ENCODE data around the gene GID8. TPM values are rescaled to one million over a fixed set of nuclear protein-coding genes. Genes with fewer than 3 reads are reported as not detected.

Gene GID8
- total and polyA plus RNA-seq, 7 experiments from 2014 or later, result 19.6 to 48.0 (median 34.8) TPM

Other genes starting within 250 kb of the GID8 start
- gene NTSR1, start 229.3 kb upstream of the GID8 start, total RNA-seq, result under 1 TPM in 4 of 5 experiments, not detected in 1; 0.11 to 0.78 (median 0.14) TPM
- gene NTSR1, start 229.3 kb upstream of the GID8 start, polyA plus RNA-seq, result not detected
- 10 to 100 TPM in 3 of 5 experiments, 1 to 10 TPM in 2; 9.4 to 15.4 (median 12.2) TPM for gene MRGBP, start 141.7 kb upstream of the GID8 start, total RNA-seq
- gene MRGBP, start 141.7 kb upstream of the GID8 start, polyA plus RNA-seq, result 10 to 100 TPM in 1 of 2 donors, 1 to 10 TPM in 1; 8.1 to 12.6 TPM
- gene OGFR, start 133.3 kb upstream of the GID8 start, total RNA-seq, result 10 to 100 TPM; 52.3 to 82.7 (median 70.5) TPM
- 10 to 100 TPM; 34.5 to 69.6 TPM for gene OGFR, start 133.3 kb upstream of the GID8 start, polyA plus RNA-seq
- gene COL9A3, start 121.1 kb upstream of the GID8 start, total RNA-seq, result under 1 TPM in 2 of 5 experiments, not detected in 3; 0.32 to 0.59 TPM
- gene COL9A3, start 121.1 kb upstream of the GID8 start, polyA plus RNA-seq, result not detected
- 10 to 100 TPM in 2 of 5 experiments, 1 to 10 TPM in 3; 3.7 to 10.8 (median 7.5) TPM for gene TCFL5, start 76.3 kb upstream of the GID8 start, total RNA-seq
- gene TCFL5, start 76.3 kb upstream of the GID8 start, polyA plus RNA-seq, result 1 to 10 TPM in 1 of 2 donors, under 1 TPM in 1; 0.91 to 1.9 TPM
- gene DIDO1, start 11.6 kb upstream of the GID8 start, total RNA-seq, result 100 to 1,000 TPM in 2 of 5 experiments, 10 to 100 TPM in 3; 66.1 to 139 (median 77.4) TPM
- 10 to 100 TPM; 36.6 to 58.4 TPM for gene DIDO1, start 11.6 kb upstream of the GID8 start, polyA plus RNA-seq
- gene SLC17A9, start 14.6 kb downstream of the GID8 start, total RNA-seq, result 10 to 100 TPM in 1 of 5 experiments, 1 to 10 TPM in 4; 3.4 to 12.6 (median 5.6) TPM
- gene SLC17A9, start 14.6 kb downstream of the GID8 start, polyA plus RNA-seq, result under 1 TPM; 0.44 to 0.63 TPM
- gene BHLHE23, start 68.8 kb downstream of the GID8 start, total RNA-seq, result not detected
- gene BHLHE23, start 68.8 kb downstream of the GID8 start, polyA plus RNA-seq, result not detected